Fibroblast of villous mesenchyme (primary cell): ENCODE measurements around the gene TM7SF2. TPM values are rescaled to one million over a fixed set of nuclear protein-coding genes. Genes with fewer than 3 reads are reported as not detected.

ENCODE experiments used
- DNase-seq: peaks from one replicate; pipeline ENCODE4 v3.0.0-alpha.2; 2010; ENCODE audit warnings: low read depth
- H3K4me3 ChIP-seq: 2 replicates; pipeline ENCODE4 v1.5.1; 2011; ENCODE audit warnings: low read depth, mild to moderate bottlenecking, low read length
- total RNA-seq: library from RNA; depleted of rRNA; stranded (reverse); fragments of >200 nt; gene quantifications from 2 replicates; pipeline ENCODE4 v1.2.3, GENCODE V29; 2012
- TF ChIP-seq, protein P1 (sequence below): IDR thresholded peaks from 2 replicates; pipeline ENCODE4 v1.5.1; 2012; ENCODE audit warnings: low read depth, mild to moderate bottlenecking, low read length; ENCODE audit not compliant: insufficient read depth

TM7SF2 gene
- total RNA-seq = 31.6 and 45.8 TPM in 2 replicates

GRCh38 chr11:65111744-65112545 lies at the start of gene TM7SF2:
Gene TM7SF2 (plus strand): TSS chr11:65111872. CDS start chr11:65112016, 144 bp downstream.
- peak; percentile 94 for DNase-seq
- TF ChIP-seq, protein P1, sequence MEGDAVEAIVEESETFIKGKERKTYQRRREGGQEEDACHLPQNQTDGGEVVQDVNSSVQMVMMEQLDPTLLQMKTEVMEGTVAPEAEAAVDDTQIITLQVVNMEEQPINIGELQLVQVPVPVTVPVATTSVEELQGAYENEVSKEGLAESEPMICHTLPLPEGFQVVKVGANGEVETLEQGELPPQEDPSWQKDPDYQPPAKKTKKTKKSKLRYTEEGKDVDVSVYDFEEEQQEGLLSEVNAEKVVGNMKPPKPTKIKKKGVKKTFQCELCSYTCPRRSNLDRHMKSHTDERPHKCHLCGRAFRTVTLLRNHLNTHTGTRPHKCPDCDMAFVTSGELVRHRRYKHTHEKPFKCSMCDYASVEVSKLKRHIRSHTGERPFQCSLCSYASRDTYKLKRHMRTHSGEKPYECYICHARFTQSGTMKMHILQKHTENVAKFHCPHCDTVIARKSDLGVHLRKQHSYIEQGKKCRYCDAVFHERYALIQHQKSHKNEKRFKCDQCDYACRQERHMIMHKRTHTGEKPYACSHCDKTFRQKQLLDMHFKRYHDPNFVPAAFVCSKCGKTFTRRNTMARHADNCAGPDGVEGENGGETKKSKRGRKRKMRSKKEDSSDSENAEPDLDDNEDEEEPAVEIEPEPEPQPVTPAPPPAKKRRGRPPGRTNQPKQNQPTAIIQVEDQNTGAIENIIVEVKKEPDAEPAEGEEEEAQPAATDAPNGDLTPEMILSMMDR = no peak
- H3K4me3 ChIP-seq = peak within 1 kb of the TSS; percentile 69

DNA sequence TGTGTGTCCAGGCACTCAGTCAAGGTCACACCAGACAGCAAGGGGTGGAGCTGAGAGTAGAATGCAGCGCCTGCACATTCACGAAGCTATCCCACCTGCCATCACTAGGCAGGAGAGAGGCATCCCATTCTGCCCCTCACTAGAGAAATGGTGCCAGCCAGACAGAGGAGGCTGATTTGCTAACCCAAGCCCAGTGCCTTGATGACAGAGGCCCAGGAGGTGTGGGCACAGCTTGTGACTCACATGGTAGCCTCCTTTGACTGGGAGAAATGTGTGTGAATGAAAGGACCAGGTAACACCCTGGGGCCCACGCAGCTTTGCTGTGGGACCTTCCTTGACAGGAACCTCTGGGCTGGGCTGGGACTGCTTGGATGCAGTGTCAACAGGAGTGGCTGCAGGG lies 48.1 kb upstream of the TM7SF2 start:
- DNase-seq = no peak
- H3K4me3 ChIP-seq = no peak overlapping the region
- TF ChIP-seq, protein P1 = no peak

DNA sequence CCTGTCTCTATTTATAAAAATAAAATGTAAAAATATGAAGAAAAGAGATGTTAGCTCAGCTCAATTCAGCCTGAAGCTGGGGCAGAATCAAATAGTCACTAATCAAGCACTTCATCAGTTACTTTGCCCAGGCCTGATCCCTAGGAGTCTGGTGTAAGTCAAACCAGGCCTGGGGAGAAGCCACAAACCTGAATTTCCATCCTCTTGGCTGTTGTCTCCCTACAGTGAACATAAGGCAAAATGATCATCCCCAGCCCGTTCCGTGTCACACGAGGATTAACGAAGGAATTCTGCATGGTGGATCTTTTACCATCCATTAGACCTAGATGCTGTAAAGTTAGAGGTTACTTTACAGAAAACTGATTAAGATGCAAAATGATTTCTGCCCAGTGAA lies 46.8 kb upstream of the TM7SF2 start:
- TF ChIP-seq, protein P1 = no peak
- no peak overlapping the region for H3K4me3 ChIP-seq
- no peak for DNase-seq

DNA sequence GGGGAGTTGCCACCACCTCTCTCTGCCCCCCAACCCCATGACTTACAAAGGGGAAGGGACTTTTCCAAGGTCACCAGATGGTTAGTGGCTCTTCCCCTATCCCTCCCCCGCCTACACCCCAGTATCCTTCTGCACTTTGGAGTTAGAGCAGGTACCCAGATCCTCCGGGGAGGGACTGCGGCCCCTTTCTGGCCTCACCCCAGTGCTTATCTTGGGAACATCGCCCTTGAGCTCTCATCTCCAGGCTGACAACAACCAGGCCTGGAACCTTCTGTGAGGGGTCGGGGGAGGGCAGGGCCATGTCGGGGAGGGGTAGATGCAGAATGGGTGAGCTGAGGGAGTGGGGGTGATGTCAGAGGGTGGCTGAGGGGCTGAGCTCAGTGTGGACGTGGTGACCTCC lies 45.8 kb upstream of the TM7SF2 start:
- TF ChIP-seq, protein P1 = no peak
- H3K4me3 ChIP-seq = no peak overlapping the region
- DNase-seq = no peak

GRCh38 chr11:65066315-65066714 lies 45.4 kb upstream of the TM7SF2 start:
- no peak for DNase-seq
- TF ChIP-seq, protein P1 = no peak
- no peak overlapping the region for H3K4me3 ChIP-seq

GRCh38 chr11:65066805-65067291 lies 44.8 kb upstream of the TM7SF2 start:
- no peak for DNase-seq
- TF ChIP-seq, protein P1 = no peak
- H3K4me3 ChIP-seq = no peak overlapping the region
